Fibroblast of lung (primary cell): ENCODE measurements around the gene FGFR2.

Source experiments
- EZH2 ChIP-seq: IDR thresholded peaks from 2 replicates; pipeline ENCODE4 v1.5.1; 2012; ENCODE audit warnings: low read length, control low read depth, mild to moderate bottlenecking; ENCODE audit errors: missing control alignments
- TF ChIP-seq, protein P1 (sequence below), 2 donors: IDR thresholded peaks in 1 of 2; conservative IDR thresholded peaks in 1 of 2; 1 replicate in 1 of 2; 2 replicates in 1 of 2; pipeline ENCODE4 v1.5.1; 2011 to 2012; ENCODE audit warnings: low read length in 2 of 2, control low read depth in 1 of 2, inconsistent platforms in 1 of 2, low read depth in 1 of 2, mild to moderate bottlenecking in 1 of 2

DNA sequence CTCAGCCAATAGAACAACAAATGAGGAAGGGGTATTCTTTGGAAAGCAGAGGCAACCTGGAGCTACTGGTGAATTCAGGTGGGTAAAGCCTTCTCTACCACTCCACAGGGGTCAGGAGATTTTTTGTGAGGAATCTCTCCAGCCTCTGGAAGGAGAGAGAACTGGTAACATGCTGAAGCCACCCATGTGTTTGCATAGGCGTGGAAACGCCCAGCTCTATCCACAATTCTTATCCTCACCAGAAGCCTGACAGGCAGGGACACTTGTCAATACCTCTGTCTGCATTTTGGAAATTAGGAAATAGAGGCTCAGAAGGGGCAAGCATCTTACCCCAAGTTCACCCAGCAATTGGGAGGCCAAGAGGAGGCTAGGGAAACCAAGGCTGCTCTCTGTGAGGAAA lies 133.7 kb downstream of the FGFR2 start:
- TF ChIP-seq, protein P1, sequence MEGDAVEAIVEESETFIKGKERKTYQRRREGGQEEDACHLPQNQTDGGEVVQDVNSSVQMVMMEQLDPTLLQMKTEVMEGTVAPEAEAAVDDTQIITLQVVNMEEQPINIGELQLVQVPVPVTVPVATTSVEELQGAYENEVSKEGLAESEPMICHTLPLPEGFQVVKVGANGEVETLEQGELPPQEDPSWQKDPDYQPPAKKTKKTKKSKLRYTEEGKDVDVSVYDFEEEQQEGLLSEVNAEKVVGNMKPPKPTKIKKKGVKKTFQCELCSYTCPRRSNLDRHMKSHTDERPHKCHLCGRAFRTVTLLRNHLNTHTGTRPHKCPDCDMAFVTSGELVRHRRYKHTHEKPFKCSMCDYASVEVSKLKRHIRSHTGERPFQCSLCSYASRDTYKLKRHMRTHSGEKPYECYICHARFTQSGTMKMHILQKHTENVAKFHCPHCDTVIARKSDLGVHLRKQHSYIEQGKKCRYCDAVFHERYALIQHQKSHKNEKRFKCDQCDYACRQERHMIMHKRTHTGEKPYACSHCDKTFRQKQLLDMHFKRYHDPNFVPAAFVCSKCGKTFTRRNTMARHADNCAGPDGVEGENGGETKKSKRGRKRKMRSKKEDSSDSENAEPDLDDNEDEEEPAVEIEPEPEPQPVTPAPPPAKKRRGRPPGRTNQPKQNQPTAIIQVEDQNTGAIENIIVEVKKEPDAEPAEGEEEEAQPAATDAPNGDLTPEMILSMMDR (conservative IDR thresholded peaks at IDR 0.05 in 1 of 2, IDR thresholded peaks at IDR 0.05 in 1 of 2; ENCODE audit: low read depth in 1 of 2, low read length in 2 of 2): no peak
- TF ChIP-seq EZH2: no peak
